Endothelial cell of umbilical vein (primary cell): ENCODE results near the gene RAMP1.

ENCODE experiments used
- MAX ChIP-seq: IDR thresholded peaks from 2 replicates; pipeline ENCODE4 v1.6.1; 2011; ENCODE audit not compliant: insufficient read depth, insufficient read length
- POLR2A ChIP-seq: IDR thresholded peaks from 2 replicates; pipeline ENCODE4 v1.6.1; 2012; ENCODE audit warnings: low read depth, mild to moderate bottlenecking, control low read depth, low read length

GRCh38 chr2:237870126-237870525, 10.7 kb downstream of the RAMP1 start:
- TF ChIP-seq MAX (no peak), POLR2A (no peak)
